ENCODE results near the gene KRT28. TPM values are rescaled to one million over a fixed set of nuclear protein-coding genes. Genes with fewer than 3 reads are reported as not detected.

KRT28 gene
- total and polyA plus RNA-seq, 12 donors, result not detected

DNA sequence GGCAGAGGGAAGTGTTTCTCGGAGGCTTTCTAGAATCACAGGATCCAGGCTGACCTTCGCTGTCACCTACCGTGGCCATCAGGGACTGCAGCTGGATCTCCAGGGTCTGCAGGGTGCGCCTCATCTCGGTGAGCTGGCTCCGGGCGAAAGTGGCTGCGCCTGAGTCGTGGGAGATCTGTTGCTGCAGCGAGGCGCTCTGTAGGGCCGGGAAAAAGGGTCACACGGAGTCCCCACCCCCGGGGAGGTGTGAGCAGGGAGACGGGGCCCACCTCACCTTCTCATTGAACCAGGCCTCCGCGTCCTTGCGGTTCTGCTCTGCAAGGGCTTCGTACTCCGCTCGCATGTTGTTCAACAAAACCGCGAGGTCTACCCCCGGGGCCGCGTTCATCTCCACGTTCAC, 2.9 kb downstream of the KRT28 start:
- TF ChIP-seq POLR2A (IDR thresholded peaks at IDR 0.05) (no peak), CTCF (IDR thresholded peaks at IDR 0.05) (no peak)
- intact Hi-C loops (cut with DNase I), result loop anchor here in 1 of 2 donors (10.0 kb wide), 1 partner anchor 182 kb away; no protein-coding TSS in a partner anchor

DNA sequence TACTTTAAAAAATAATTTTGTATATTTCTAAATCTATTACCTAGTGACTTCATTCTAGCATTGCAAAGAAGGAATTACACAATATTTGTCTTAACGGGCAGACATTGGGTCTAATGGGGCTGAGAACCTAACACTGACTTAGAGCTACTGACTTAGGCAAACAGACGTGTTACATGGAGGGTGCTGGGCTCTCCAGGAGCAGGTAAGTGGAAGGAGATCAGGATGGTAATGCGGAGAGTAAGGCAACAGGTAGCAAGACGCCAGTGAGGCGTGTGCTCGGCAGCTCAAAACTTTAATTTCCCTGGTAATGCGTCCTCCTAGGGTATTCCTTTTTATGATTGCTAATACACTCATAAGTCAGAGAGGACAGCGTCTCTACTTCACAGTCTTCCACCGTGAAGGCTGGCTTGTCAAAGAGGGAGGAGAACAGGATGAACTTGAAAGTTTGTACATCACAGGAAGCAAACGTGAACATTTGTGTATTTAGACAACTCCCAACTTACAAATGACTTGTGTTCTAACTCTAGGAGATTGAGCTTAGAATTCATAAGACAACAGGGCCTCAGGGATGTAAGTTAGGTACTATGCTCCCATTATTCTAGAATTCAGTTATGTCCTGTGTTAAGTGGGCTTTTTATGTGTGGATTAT, 4.6 kb downstream of the KRT28 start:
- TF ChIP-seq POLR2A (IDR thresholded peaks at IDR 0.05) (no peak), CTCF (IDR thresholded peaks at IDR 0.05) (no peak)
- H3K27ac ChIP-seq, result no peak overlapping the region
- H3K27me3 ChIP-seq, result peaks cover 24% of the 10 kb centered on the region
- no peaks in the 10 kb centered on the region for H3K9me3 ChIP-seq (replicated peaks in 1 of 3)
- intact Hi-C loops (cut with DNase I), result loop anchor here in 1 of 2 donors (10.0 kb wide), 1 partner anchor 180 kb away; no protein-coding TSS in a partner anchor
- H3K4me3 ChIP-seq, result no peak overlapping the region
- no peaks in the 10 kb centered on the region for H3K4me1 ChIP-seq (replicated peaks in 1 of 2)
- no peaks in the 10 kb centered on the region for H3K36me3 ChIP-seq (replicated peaks in 1 of 2)
- DNase-seq, result no peak
- 71 to 77% (median 73%) methylated on average over 10 of the region's 10 CpGs for WGBS, 4 donors

More for the DNA sequence above, 2.9 kb downstream of the KRT28 start:
- DNase-seq, result no peak
- no peaks in the 10 kb centered on the region for H3K4me1 ChIP-seq (replicated peaks in 1 of 2)
- no peak overlapping the region for H3K27ac ChIP-seq
- H3K9me3 ChIP-seq (replicated peaks in 1 of 3), result no peaks in the 10 kb centered on the region
- 72 to 85% (median 77%) methylated on average over 24 to 27 of the region's 27 CpGs for WGBS, 4 donors
- H3K36me3 ChIP-seq (replicated peaks in 1 of 2), result no peaks in the 10 kb centered on the region
- peaks cover 25% of the 10 kb centered on the region for H3K27me3 ChIP-seq
- no peak overlapping the region for H3K4me3 ChIP-seq

- 80 to 83% (median 82%) methylated on average over 2 of the region's 2 CpGs for whole genome bisulfite sequencing, 4 donors
- no peak for TF ChIP-seq POLR2A (IDR thresholded peaks at IDR 0.05)
Measured at GRCh38 chr17:40794466-40794865, 5.3 kb downstream of the KRT28 start.

GRCh38 chr17:40793832-40794231, 5.9 kb downstream of the KRT28 start:
- TF ChIP-seq CTCF (IDR thresholded peaks at IDR 0.05) (no peak), POLR2A (IDR thresholded peaks at IDR 0.05) (no peak)
- Histone ChIP-seq H3K4me1 (replicated peaks in 1 of 2) (no peaks in the 10 kb centered on the region), H3K36me3 (replicated peaks in 1 of 2) (no peaks in the 10 kb centered on the region), H3K4me3 (no peak overlapping the region), H3K27ac (no peak overlapping the region), H3K27me3 (peaks cover 16% of the 10 kb centered on the region), H3K9me3 (replicated peaks in 1 of 3) (no peaks in the 10 kb centered on the region)
- 57 to 59% (median 59%) methylated on average over 9 to 10 of the region's 10 CpGs for WGBS, 4 donors
- intact Hi-C loops (cut with DNase I), result loop anchor here (5.0 to 10.0 kb wide), 2 partner anchors 177 to 179 kb away; no protein-coding TSS in a partner anchor
- DNase-seq, result no peak

More at GRCh38 chr17:40794466-40794865, 5.3 kb downstream of the KRT28 start:
- Histone ChIP-seq H3K4me1 (replicated peaks in 1 of 2) (no peaks in the 10 kb centered on the region), H3K27me3 (peaks cover 21% of the 10 kb centered on the region), H3K4me3 (no peak overlapping the region), H3K36me3 (replicated peaks in 1 of 2) (no peaks in the 10 kb centered on the region), H3K9me3 (replicated peaks in 1 of 3) (no peaks in the 10 kb centered on the region), H3K27ac (no peak overlapping the region)
- intact Hi-C loops (cut with DNase I), result loop anchor here (5.0 to 10.0 kb wide), 2 partner anchors 177 to 180 kb away; no protein-coding TSS in a partner anchor
- no peak for DNase-seq

All from adrenal gland (tissue), 12 donors.